CD4-positive, alpha-beta T cell treated with Interleukin-2 at 100 ng/mL for 4 hours (primary cell): Measurements from ENCODE around the gene BLOC1S4.
A peak's percentile ranks its signal among the peaks of the same experiment; 100 is the strongest.
"Not testable (repeated sequence)": the region's sequence is repeated elsewhere in the genome, so short reads cannot be mapped to it uniquely, and the experiment has no call there.

Source experiments
- DNase-seq: peaks from one replicate; pipeline ENCODE4 v3.0.0-alpha.2; 2020; ENCODE audit warnings: low spot score

Gene BLOC1S4

GRCh38 chr4:6718932-6719610, 3.1 kb downstream of the BLOC1S4 start:
- no peak for DNase-seq

- DNase-seq = no peak
Observed at GRCh38 chr4:6719611-6720179, 3.7 kb downstream of the BLOC1S4 start.

- DNase-seq = peak; percentile 79
Observed at GRCh38 chr4:6720202-6720699, 4.3 kb downstream of the BLOC1S4 start.

- DNase-seq = no peak
Observed at GRCh38 chr4:6721121-6721520, 5.1 kb downstream of the BLOC1S4 start.

GRCh38 chr4:6722891-6723290, 6.9 kb downstream of the BLOC1S4 start:
- DNase-seq = no peak

- no peak for DNase-seq
Observed at GRCh38 chr4:6723851-6724250, 7.9 kb downstream of the BLOC1S4 start.

GRCh38 chr4:6724421-6725111, 8.6 kb downstream of the BLOC1S4 start:
- no peak for DNase-seq

GRCh38 chr4:6725427-6725961, 9.5 kb downstream of the BLOC1S4 start:
- not testable (repeated sequence) for DNase-seq

- no peak for DNase-seq
Observed at GRCh38 chr4:6727081-6727942, 11.3 kb downstream of the BLOC1S4 start.

GRCh38 chr4:6727943-6728250, 11.9 kb downstream of the BLOC1S4 start:
- DNase-seq = no peak

GRCh38 chr4:6728320-6729029, 12.5 kb downstream of the BLOC1S4 start:
- DNase-seq = no peak

GRCh38 chr4:6730603-6731317, 14.8 kb downstream of the BLOC1S4 start:
- no peak for DNase-seq

- DNase-seq = no peak
Observed at GRCh38 chr4:6731318-6731675, 15.3 kb downstream of the BLOC1S4 start.

GRCh38 chr4:6731780-6732179, 15.8 kb downstream of the BLOC1S4 start:
- DNase-seq = no peak

GRCh38 chr4:6732441-6733357, 16.7 kb downstream of the BLOC1S4 start:
- DNase-seq = no peak

GRCh38 chr4:6733358-6734164, 17.6 kb downstream of the BLOC1S4 start:
- no peak for DNase-seq

GRCh38 chr4:6734165-6734786, 18.3 kb downstream of the BLOC1S4 start:
- no peak for DNase-seq

GRCh38 chr4:6739920-6740319, 23.9 kb downstream of the BLOC1S4 start:
- no peak for DNase-seq

- DNase-seq = no peak
Observed at GRCh38 chr4:6740347-6740746, 24.4 kb downstream of the BLOC1S4 start.
